SKM-1 (cell line): ENCODE data around the gene DENND10.
A peak's percentile ranks its signal among the peaks of the same experiment; 100 is the strongest.
"Not testable (repeated sequence)": the region's sequence is repeated elsewhere in the genome, so short reads cannot be mapped to it uniquely, and the experiment has no call there.

Source experiments
- DNase-seq: peaks from one replicate; lab custom pipeline; 2025; ENCODE audit not compliant: unreplicated experiment; lab: John Stamatoyannopoulos, UW

The DENND10 gene

GRCh38 chr10:119166118-119166500, 62.2 kb downstream of the DENND10 start:
- DNase-seq = no peak

- DNase-seq = no peak
Observed at GRCh38 chr10:119166564-119166963, 62.7 kb downstream of the DENND10 start.

- no peak for DNase-seq
Observed at GRCh38 chr10:119167041-119167440, 63.1 kb downstream of the DENND10 start.

GRCh38 chr10:119174109-119174508, 70.2 kb downstream of the DENND10 start:
- DNase-seq = no peak

- no peak for DNase-seq
Observed at GRCh38 chr10:119176166-119176565, 72.3 kb downstream of the DENND10 start.

- DNase-seq = no peak
Observed at GRCh38 chr10:119177708-119178371, 73.9 kb downstream of the DENND10 start.

- peak; percentile 79 for DNase-seq
Observed at GRCh38 chr10:119178372-119179119, 74.6 kb downstream of the DENND10 start, which contains the start of gene PRDX3. Gene PRDX3 (minus strand): TSS chr10:119178812. CDS start chr10:119178790, 22 bp downstream.

- not testable (repeated sequence) for DNase-seq
Observed at GRCh38 chr10:119180850-119181400, 77.0 kb downstream of the DENND10 start.

- no peak for DNase-seq
Observed at GRCh38 chr10:119183664-119184412, 79.9 kb downstream of the DENND10 start.
